HEK293T (cell line): Measurements from ENCODE around the gene GLCE.

Experiments
- CTCF ChIA-PET: fragments of 350-600 bp; formaldehyde crosslinking; extraction: SDS; loops from one replicate; lab custom pipeline; 2021; ENCODE audit warnings: antibody characterized with exemption, inconsistent platforms; lab: Yijun Ruan, JAX
- POLR2A ChIA-PET: fragments of 350-600 bp; formaldehyde crosslinking; extraction: SDS; loops from one replicate; lab custom pipeline; 2020; ENCODE audit warnings: antibody characterized with exemption, inconsistent platforms; lab: Yijun Ruan, JAX
- DNase-seq: peaks from one replicate; pipeline ENCODE4 v3.0.0; 2012; ENCODE audit warnings: mixed read lengths; ENCODE audit errors: extremely low spot score
- ARNT ChIP-seq: fragments of 450-650 bp; IDR thresholded peaks from 2 replicates; pipeline ENCODE4 v1.6.1; 2017; ENCODE audit warnings: mild to moderate bottlenecking
- BHLHE40 ChIP-seq: fragments of 450-650 bp; IDR thresholded peaks from 2 replicates; pipeline ENCODE4 v1.6.1; 2016; ENCODE audit warnings: mild to moderate bottlenecking, moderate library complexity, borderline replicate concordance
- CTBP1 ChIP-seq: fragments of 450-650 bp; IDR thresholded peaks from 2 replicates; pipeline ENCODE4 v1.6.1; 2016; ENCODE audit warnings: borderline replicate concordance
- ELF4 ChIP-seq: fragments of 450-650 bp; IDR thresholded peaks from 2 replicates; pipeline ENCODE4 v1.6.1; 2017; ENCODE audit warnings: antibody characterized with exemption
- FOXA1 ChIP-seq: fragments of 450-650 bp; IDR thresholded peaks from 2 replicates; pipeline ENCODE4 v1.6.1; 2016; ENCODE audit warnings: mild to moderate bottlenecking
- FOXK2 ChIP-seq: fragments of 450-650 bp; IDR thresholded peaks from 2 replicates; pipeline ENCODE4 v1.6.1; 2016; ENCODE audit warnings: mild to moderate bottlenecking
- FOXM1 ChIP-seq: fragments of 450-650 bp; IDR thresholded peaks from 2 replicates; pipeline ENCODE4 v1.6.1; 2017; ENCODE audit warnings: mild to moderate bottlenecking, borderline replicate concordance
- HDGF ChIP-seq: fragments of 450-650 bp; IDR thresholded peaks from 2 replicates; pipeline ENCODE4 v1.6.1; 2017; ENCODE audit warnings: antibody characterized with exemption, borderline replicate concordance
- L3MBTL2 ChIP-seq: fragments of 450-650 bp; conservative IDR thresholded peaks from 2 replicates; pipeline ENCODE4 v1.6.1; 2016; ENCODE audit warnings: mild to moderate bottlenecking
- LEF1 ChIP-seq: fragments of 450-650 bp; IDR thresholded peaks from 2 replicates; pipeline ENCODE4 v1.6.1; 2017; ENCODE audit warnings: mild to moderate bottlenecking, borderline replicate concordance
- NFRKB ChIP-seq: fragments of 450-650 bp; IDR thresholded peaks from 2 replicates; pipeline ENCODE4 v1.6.1; 2016; ENCODE audit warnings: mild to moderate bottlenecking, moderate library complexity
- SP1 ChIP-seq: fragments of 450-650 bp; IDR thresholded peaks from 2 replicates; pipeline ENCODE4 v1.6.1; 2017
- SUZ12 ChIP-seq: fragments of 450-650 bp; IDR thresholded peaks from 2 replicates; pipeline ENCODE4 v1.6.1; 2016; ENCODE audit warnings: mild to moderate bottlenecking
- TARDBP ChIP-seq: fragments of 450-650 bp; IDR thresholded peaks from 2 replicates; pipeline ENCODE4 v1.6.1; 2016
- ZNF384 ChIP-seq: fragments of 450-650 bp; IDR thresholded peaks from 2 replicates; pipeline ENCODE4 v1.6.1; 2016
- TF ChIP-seq, protein P1 (sequence below): fragments of 450-650 bp; IDR thresholded peaks from 2 replicates; pipeline ENCODE4 v1.6.1; 2016

The GLCE gene

DNA sequence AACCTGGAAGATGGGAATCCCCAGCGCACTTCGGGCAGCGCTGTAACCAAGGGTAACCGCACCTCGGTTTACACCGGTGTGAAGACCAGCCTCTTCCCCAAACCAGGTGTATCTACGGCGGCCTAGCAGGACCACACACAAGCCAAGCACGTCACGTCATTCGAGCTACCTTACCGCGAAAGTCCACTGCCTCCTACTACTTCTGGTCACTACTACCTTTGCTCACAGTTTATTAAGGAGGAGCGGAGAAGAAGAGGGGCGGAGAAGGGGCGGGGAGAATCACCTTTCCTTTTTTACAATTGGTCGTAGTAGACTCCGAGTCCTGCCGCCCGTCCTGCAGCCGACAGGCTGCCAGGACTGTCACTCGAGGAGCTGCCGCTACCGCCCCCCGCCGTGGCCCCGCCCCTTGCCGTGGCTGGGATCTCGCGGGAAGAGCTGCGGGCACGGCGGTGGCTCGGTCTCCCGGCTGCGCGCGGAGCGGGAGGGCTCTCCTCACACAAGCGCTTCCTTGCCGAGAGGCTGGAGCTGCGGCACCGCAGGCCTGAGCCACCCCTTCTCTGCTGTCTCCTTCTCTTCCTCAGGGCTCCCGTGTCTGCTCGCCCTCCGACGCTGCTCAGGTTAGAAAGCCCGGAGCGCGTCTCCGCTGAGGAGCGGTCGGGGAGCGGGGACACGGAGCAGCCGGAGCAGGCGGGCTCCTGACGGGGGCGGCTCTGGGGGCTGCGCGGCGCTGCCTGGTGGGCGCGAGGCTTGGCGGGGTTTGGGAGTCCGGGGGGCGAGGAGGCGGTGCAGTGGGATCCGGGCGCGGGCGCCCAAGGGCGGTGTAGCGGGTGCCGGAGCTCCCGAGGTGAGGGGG, at the start of gene GLCE:
GLCE (plus strand) TSS at position 495 of the 853 bp plus-strand sequence. CDS start 95,172 bp downstream, outside the sequence.
- peak; percentile 99 for DNase-seq
- no peak for TF ChIP-seq LEF1
- peak; percentile 76 for TF ChIP-seq SP1
- TF ChIP-seq ELF4 = peak; percentile 80
- no peak for TF ChIP-seq BHLHE40
- no peak for TF ChIP-seq TARDBP
- no peak for TF ChIP-seq ARNT
- no peak for TF ChIP-seq NFRKB
- no peak for TF ChIP-seq SUZ12
- no peak for TF ChIP-seq FOXK2
- TF ChIP-seq FOXM1 = no peak
- TF ChIP-seq, protein P1, sequence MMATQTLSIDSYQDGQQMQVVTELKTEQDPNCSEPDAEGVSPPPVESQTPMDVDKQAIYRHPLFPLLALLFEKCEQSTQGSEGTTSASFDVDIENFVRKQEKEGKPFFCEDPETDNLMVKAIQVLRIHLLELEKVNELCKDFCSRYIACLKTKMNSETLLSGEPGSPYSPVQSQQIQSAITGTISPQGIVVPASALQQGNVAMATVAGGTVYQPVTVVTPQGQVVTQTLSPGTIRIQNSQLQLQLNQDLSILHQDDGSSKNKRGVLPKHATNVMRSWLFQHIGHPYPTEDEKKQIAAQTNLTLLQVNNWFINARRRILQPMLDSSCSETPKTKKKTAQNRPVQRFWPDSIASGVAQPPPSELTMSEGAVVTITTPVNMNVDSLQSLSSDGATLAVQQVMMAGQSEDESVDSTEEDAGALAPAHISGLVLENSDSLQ = peak; percentile 99
- no peak for TF ChIP-seq ZNF384
- TF ChIP-seq CTBP1 = 0 out of 2 replicates have a peak, but pooled peaks have one; percentile 41
- peak; percentile 40; the same call in 1 of the 2 replicates for TF ChIP-seq L3MBTL2
- no peak for TF ChIP-seq FOXA1
- TF ChIP-seq HDGF = no peak
- POLR2A ChIA-PET = interaction anchor here (0.6 to 5.1 kb wide), 31 partner anchors 8 to 292 kb away, joined by 3 to 51 read pairs (median 4); partner anchors contain the start of gene RPLP1
- CTCF ChIA-PET = interaction anchor here (0.5 to 1.2 kb wide), 7 partner anchors 10 to 234 kb away, joined by 3 to 4 read pairs (median 3); no protein-coding TSS in a partner anchor

DNA sequence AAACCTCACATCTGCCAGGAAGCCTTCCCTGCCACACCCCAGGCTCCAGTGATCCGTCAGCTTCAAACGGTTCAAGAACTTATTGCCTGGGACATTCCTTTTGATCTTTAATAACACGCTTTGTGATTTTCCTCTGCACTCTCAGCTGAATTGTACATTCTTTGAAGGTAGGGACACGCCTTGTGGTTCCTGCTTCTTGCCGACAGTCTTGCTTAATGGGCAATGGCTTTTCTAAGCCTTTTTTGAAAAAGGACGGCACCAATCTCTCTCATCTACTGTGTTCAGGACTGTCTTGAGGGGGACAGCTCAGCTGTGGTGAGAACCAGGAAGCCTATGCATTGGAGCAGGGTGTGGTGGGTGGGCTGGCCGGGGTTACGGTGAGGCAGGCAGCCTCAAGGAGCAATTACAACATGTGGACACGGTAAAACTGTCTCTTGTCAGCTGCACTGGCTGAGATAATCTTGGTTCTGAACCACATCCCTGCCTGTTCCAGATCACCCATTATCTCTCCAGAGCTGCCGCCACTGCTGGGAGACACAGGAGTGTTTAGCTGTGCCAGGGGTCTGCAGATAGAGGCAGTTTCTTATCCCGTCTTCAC, 46.0 kb upstream of the GLCE start:
- no peak for TF ChIP-seq FOXK2
- POLR2A ChIA-PET = no interaction called here
- CTCF ChIA-PET = no interaction called here
- DNase-seq = no peak

DNA sequence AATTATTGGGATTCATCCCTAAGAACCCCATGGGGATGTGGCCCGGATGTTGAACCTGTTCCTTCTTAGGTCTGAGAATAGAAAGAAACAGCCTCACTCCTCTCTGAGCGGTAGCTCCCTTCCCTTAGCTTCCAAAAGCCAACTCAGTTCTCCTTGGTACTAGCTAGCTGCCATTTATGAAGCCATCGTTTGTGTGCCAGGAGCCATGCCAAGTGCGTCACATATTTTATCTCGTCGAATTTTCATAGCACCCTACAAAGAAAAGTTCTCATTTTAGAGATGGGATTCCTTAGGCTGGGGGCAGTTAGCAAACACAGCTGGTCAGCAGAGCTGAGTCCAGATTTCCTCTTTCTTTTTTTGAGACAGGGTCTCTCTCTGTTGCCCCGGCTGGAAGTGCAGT, 45.4 kb upstream of the GLCE start:
- ChIA-PET POLR2A (no interaction called here), CTCF (no interaction called here)
- TF ChIP-seq BHLHE40 (no peak), L3MBTL2 (no peak), SUZ12 (no peak), ARNT (no peak), FOXM1 (no peak), FOXA1 (no peak), SP1 (no peak), ZNF384 (no peak), HDGF (no peak), FOXK2 (no peak), TARDBP (no peak)
- TF ChIP-seq, protein P1 = no peak
- DNase-seq = no peak

DNA sequence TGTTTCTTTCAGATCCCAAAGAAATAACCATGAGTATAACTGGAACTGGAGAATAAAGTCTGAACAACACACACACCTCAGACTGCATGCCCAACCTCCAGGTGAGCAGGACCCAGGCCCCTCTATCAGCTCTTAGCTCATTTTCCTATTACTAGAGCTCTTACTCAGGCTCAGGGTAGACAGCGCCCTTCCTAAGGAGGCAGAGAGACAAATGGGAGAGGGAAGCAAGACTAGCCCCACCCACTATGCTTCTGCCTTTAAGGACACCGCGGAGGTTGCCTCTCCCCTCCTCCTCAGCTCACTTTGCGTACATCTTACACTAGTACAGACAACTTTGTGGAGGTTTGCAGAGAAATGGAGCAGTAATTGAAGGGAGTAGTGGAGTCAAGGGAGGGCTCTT, 44.0 kb upstream of the GLCE start:
- DNase-seq = no peak
- POLR2A ChIA-PET = no interaction called here
- CTCF ChIA-PET = no interaction called here
- TF ChIP-seq TARDBP (no peak), ELF4 (no peak), FOXM1 (no peak), FOXK2 (no peak), L3MBTL2 (no peak), LEF1 (no peak)

DNA sequence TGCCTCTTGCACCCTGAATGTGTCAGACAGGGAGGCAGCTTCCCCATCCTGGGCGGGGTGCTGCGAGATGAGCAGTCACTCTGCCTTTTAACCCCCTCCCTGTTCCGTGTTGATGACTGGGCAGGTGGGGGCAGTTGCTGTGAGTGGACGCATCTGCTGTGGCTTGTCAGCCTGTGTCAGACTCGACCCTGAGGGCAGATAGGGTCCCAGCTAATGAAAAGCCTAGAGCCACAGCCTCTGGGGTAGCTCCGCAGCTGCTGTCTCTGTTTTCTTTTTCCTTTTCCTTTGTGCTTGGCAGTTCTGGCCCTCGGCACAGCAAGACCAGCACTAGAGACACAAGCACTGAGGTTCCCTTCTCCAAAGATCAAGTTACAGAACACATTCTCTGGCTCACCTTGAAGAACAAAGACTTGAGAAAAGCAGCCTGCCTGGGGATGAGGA, 43.0 kb upstream of the GLCE start:
- POLR2A ChIA-PET = interaction anchor here (1.0 to 2.0 kb wide), 2 partner anchors 9 to 43 kb away, joined by 3 to 6 read pairs; partner anchors contain the start of gene GLCE

More for the DNA sequence above, 43.0 kb upstream of the GLCE start:
- no peak for DNase-seq
- CTCF ChIA-PET = no interaction called here
- no peak for TF ChIP-seq LEF1
- no peak for TF ChIP-seq BHLHE40
- no peak for TF ChIP-seq SP1
- TF ChIP-seq L3MBTL2 = no peak
- TF ChIP-seq, protein P1 = no peak
- TF ChIP-seq FOXM1 = no peak
- no peak for TF ChIP-seq ARNT
- TF ChIP-seq ZNF384 = no peak
- no peak for TF ChIP-seq ELF4
- TF ChIP-seq TARDBP = no peak
- TF ChIP-seq CTBP1 = no peak
- TF ChIP-seq FOXK2 = no peak
- TF ChIP-seq SUZ12 = no peak
- TF ChIP-seq FOXA1 = no peak
- no peak for TF ChIP-seq NFRKB
